Omental fat pad (tissue), 4 donors: ENCODE data around the gene MUC13. TPM values are rescaled to one million over a fixed set of nuclear protein-coding genes. Genes with fewer than 3 reads are reported as not detected.

Experiments used
- ATAC-seq: fragments of 150-250 bp; one replicate; pipeline ENCODE4 v1.9.1; 2016; ENCODE audit warnings: mild to moderate bottlenecking, moderate library complexity; ENCODE audit not compliant: low FRiP score
- DNase-seq: peaks from one replicate; pipeline ENCODE4 v3.0.0-alpha.2; 2019; ENCODE audit warnings: low spot score
- total RNA-seq, 4 donors: library from RNA; depleted of rRNA; stranded (reverse); fragments of >200 nt; gene quantifications; one replicate each; pipeline ENCODE4 v1.1.0, GENCODE V29; 2016
- TF ChIP-seq, protein P1 (sequence below), 3 donors: fragments of 450-650 bp; IDR thresholded peaks; one replicate each; pipeline ENCODE4 v1.5.1; 2016 to 2017; ENCODE audit warnings: antibody characterized with exemption in 3 of 3, mild to moderate bottlenecking in 3 of 3, moderate library complexity in 2 of 3

Gene MUC13
- total RNA-seq, 4 donors from 2014 or later, result not detected

DNA sequence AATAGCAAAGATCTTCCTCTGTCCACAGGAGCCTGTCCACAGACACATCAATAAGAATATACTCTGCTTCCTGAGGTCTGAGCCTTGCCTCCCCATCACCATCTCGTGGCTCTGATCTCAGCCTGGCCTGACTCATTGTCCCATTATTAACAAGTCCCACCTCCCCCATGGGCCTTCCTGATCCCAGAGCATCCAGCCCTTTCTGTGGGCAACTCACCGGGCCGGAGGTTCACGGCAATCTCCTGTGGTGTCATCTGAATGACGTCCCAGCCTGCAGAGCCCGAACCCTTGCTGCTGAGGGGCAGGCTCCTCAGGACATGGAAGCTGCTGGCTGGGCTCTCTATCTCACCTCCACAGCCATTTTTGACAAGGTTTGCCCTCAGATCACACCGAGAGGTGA is 75.5 kb downstream of the MUC13 start:
- DNase-seq (no peak), ATAC-seq (peak; percentile 26)
- TF ChIP-seq, protein P1, sequence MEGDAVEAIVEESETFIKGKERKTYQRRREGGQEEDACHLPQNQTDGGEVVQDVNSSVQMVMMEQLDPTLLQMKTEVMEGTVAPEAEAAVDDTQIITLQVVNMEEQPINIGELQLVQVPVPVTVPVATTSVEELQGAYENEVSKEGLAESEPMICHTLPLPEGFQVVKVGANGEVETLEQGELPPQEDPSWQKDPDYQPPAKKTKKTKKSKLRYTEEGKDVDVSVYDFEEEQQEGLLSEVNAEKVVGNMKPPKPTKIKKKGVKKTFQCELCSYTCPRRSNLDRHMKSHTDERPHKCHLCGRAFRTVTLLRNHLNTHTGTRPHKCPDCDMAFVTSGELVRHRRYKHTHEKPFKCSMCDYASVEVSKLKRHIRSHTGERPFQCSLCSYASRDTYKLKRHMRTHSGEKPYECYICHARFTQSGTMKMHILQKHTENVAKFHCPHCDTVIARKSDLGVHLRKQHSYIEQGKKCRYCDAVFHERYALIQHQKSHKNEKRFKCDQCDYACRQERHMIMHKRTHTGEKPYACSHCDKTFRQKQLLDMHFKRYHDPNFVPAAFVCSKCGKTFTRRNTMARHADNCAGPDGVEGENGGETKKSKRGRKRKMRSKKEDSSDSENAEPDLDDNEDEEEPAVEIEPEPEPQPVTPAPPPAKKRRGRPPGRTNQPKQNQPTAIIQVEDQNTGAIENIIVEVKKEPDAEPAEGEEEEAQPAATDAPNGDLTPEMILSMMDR (IDR thresholded peaks at IDR 0.05), result no peak

GRCh38 chr3:124858275-124858674 is 76.3 kb downstream of the MUC13 start:
- ATAC-seq (no peak), DNase-seq (no peak)
- TF ChIP-seq, protein P1 (IDR thresholded peaks at IDR 0.05), result no peak

- DNase-seq (no peak), ATAC-seq (no peak)
- TF ChIP-seq, protein P1 (IDR thresholded peaks at IDR 0.05), result no peak
Observed at GRCh38 chr3:124856677-124857076, 77.9 kb downstream of the MUC13 start.

Other genes with a start within 250 kb of the MUC13 start
- gene UMPS, start 204.3 kb downstream of the MUC13 start, total RNA-seq, result 10 to 100 TPM; 20.7 to 37.2 (median 28.2) TPM
- 100 to 1,000 TPM; 155 to 452 (median 234) TPM for gene ITGB5, start 47.4 kb downstream of the MUC13 start, total RNA-seq
- 100 to 1,000 TPM in 3 of 4 donors, 10 to 100 TPM in 1; 95.2 to 238 (median 147) TPM for gene HEG1, start 121.2 kb upstream of the MUC13 start, total RNA-seq